IMR-90 (cell line): ENCODE measurements around the gene TSTD2.
"Not testable (repeated sequence)": the region's sequence is repeated elsewhere in the genome, so short reads cannot be mapped to it uniquely, and the experiment has no call there.

Source experiments
- CTCF ChIP-seq: conservative IDR thresholded peaks from 2 replicates; pipeline ENCODE4 v1.5.1; 2012; ENCODE audit warnings: mild to moderate bottlenecking, low read depth, low read length, improper control_type of control experiment
- POLR2A ChIP-seq: IDR thresholded peaks from 2 replicates; pipeline ENCODE4 v1.6.1; 2012; ENCODE audit warnings: mild to moderate bottlenecking, low read depth, low read length
- SMC3 ChIP-seq: fragments of 150-350 bp; IDR thresholded peaks from 2 replicates; pipeline ENCODE4 v1.6.1; 2016; ENCODE audit warnings: low read depth, mild to moderate bottlenecking, antibody characterized with exemption, low read length, moderate library complexity

GRCh38 chr9:97620063-97620462 is 13.1 kb downstream of the TSTD2 start:
- TF ChIP-seq SMC3, POLR2A, CTCF: not testable (repeated sequence)
